ENCODE results near the gene BCL2A1.
A peak's percentile ranks its signal among the peaks of the same experiment; 100 is the strongest.
"Not testable (repeated sequence)": the region's sequence is repeated elsewhere in the genome, so short reads cannot be mapped to it uniquely, and the experiment has no call there.

Gene BCL2A1

GRCh38 chr15:79970624-79971434 lies at the start of gene BCL2A1:
Gene BCL2A1 (minus strand): TSS chr15:79971196. CDS start chr15:79971119, 77 bp downstream.
- peak; percentile 64 for DNase-seq (ENCODE audit: low spot score)

- no peak for DNase-seq (ENCODE audit: low spot score)
These were observed 49.7 kb upstream of the BCL2A1 start for GRCh38 chr15:80020731-80021130.

- DNase-seq (ENCODE audit: low spot score), result not testable (repeated sequence)
These were observed 49.2 kb upstream of the BCL2A1 start for GRCh38 chr15:80020149-80020548.

- no peak for DNase-seq (ENCODE audit: low spot score)
These were observed 48.3 kb upstream of the BCL2A1 start for GRCh38 chr15:80019168-80019745.

- DNase-seq (ENCODE audit: low spot score), result not testable (repeated sequence)
These were observed 46.1 kb upstream of the BCL2A1 start for GRCh38 chr15:80017139-80017538.

GRCh38 chr15:80016506-80016905 lies 45.5 kb upstream of the BCL2A1 start:
- DNase-seq (ENCODE audit: low spot score), result not testable (repeated sequence)

- no peak for DNase-seq (ENCODE audit: low spot score)
These were observed 44.2 kb upstream of the BCL2A1 start for GRCh38 chr15:80015156-80015555.

- DNase-seq (ENCODE audit: low spot score), result not testable (repeated sequence)
These were observed 43.2 kb upstream of the BCL2A1 start for GRCh38 chr15:80014186-80014585.

GRCh38 chr15:80012060-80012726 lies 41.2 kb upstream of the BCL2A1 start:
- no peak for DNase-seq (ENCODE audit: low spot score)

- no peak for DNase-seq (ENCODE audit: low spot score)
These were observed 40.6 kb upstream of the BCL2A1 start for GRCh38 chr15:80011596-80011995.

GRCh38 chr15:80011041-80011523 lies 40.1 kb upstream of the BCL2A1 start:
- not testable (repeated sequence) for DNase-seq (ENCODE audit: low spot score)

GRCh38 chr15:80010131-80010673 lies 39.2 kb upstream of the BCL2A1 start:
- no peak for DNase-seq (ENCODE audit: low spot score)

GRCh38 chr15:80007532-80007931 lies 36.5 kb upstream of the BCL2A1 start:
- DNase-seq (ENCODE audit: low spot score), result no peak

GRCh38 chr15:80006946-80007345 lies 36.0 kb upstream of the BCL2A1 start:
- no peak for DNase-seq (ENCODE audit: low spot score)

- no peak for DNase-seq (ENCODE audit: low spot score)
These were observed 33.0 kb upstream of the BCL2A1 start for GRCh38 chr15:80003934-80004472.

- DNase-seq (ENCODE audit: low spot score), result no peak
These were observed 32.2 kb upstream of the BCL2A1 start for GRCh38 chr15:80003171-80003570.

GRCh38 chr15:80002267-80002666 lies 31.3 kb upstream of the BCL2A1 start:
- no peak for DNase-seq (ENCODE audit: low spot score)

- DNase-seq (ENCODE audit: low spot score), result no peak
These were observed 23.6 kb upstream of the BCL2A1 start for GRCh38 chr15:79994615-79995014.

- no peak for DNase-seq (ENCODE audit: low spot score)
These were observed 20.8 kb upstream of the BCL2A1 start for GRCh38 chr15:79991826-79992225.

- no peak for DNase-seq (ENCODE audit: low spot score)
These were observed 20.0 kb upstream of the BCL2A1 start for GRCh38 chr15:79990997-79991334.

GRCh38 chr15:79990280-79990996 lies 19.4 kb upstream of the BCL2A1 start:
- DNase-seq (ENCODE audit: low spot score), result no peak

GRCh38 chr15:79989682-79990081 lies 18.7 kb upstream of the BCL2A1 start:
- DNase-seq (ENCODE audit: low spot score), result no peak

Measured in CD4-positive, alpha-beta T cell treated with Interleukin-6 at 100 ng/mL for 8 hours (primary cell).